Keratinocyte (primary cell): Measurements from ENCODE around the gene ST3GAL2. TPM values are rescaled to one million over a fixed set of nuclear protein-coding genes. Genes with fewer than 3 reads are reported as not detected.

Source experiments
- DNase-seq: peaks from one replicate; pipeline ENCODE4 v3.0.0-alpha.2; 2011; ENCODE audit warnings: low read depth, missing footprints, low spot score
- FAIRE-seq: peaks from 2 replicates; lab custom pipeline; 2011; peaks lifted over from hg19 to GRCh38; lab: Jason Lieb, UNC
- H2AFZ ChIP-seq: 2 replicates; pipeline ENCODE4 v1.6.0; 2012; ENCODE audit warnings: low read length, control low read depth, inconsistent platforms; ENCODE audit not compliant: control insufficient read depth
- H3K27ac ChIP-seq: 2 replicates; pipeline ENCODE4 v1.5.1; 2011; ENCODE audit warnings: low read length; ENCODE audit not compliant: control insufficient read depth, insufficient read depth
- H3K27me3 ChIP-seq: 3 replicates; pipeline ENCODE4 v1.6.0; 2011; ENCODE audit warnings: low read length; ENCODE audit not compliant: control insufficient read depth, insufficient read depth; ENCODE audit errors: extremely low read depth
- H3K36me3 ChIP-seq, 2 experiments: 2 replicates in 1 of 2; 3 replicates in 1 of 2; pipeline ENCODE4 v1.5.1; 2011; ENCODE audit warnings: low read length in 2 of 2, mild to moderate bottlenecking in 1 of 2; ENCODE audit not compliant: control insufficient read depth in 2 of 2, insufficient read depth in 2 of 2; ENCODE audit errors: extremely low read depth in 1 of 2
- H3K4me1 ChIP-seq: 3 replicates; pipeline ENCODE4 v1.5.1; 2011; ENCODE audit warnings: low read length; ENCODE audit not compliant: control insufficient read depth, insufficient read depth; ENCODE audit errors: extremely low read depth
- H3K4me2 ChIP-seq: 3 replicates; pipeline ENCODE4 v1.6.0; 2011; ENCODE audit warnings: low read depth, low read length; ENCODE audit not compliant: control insufficient read depth, insufficient read depth; ENCODE audit errors: extremely low read depth
- H3K4me3 ChIP-seq, 3 experiments: fragments of 200-600 bp in 1 of 3; sonication (generic) in 1 of 3; 2 replicates in 2 of 3; 3 replicates in 1 of 3; pipeline ENCODE4 v1.5.1; 2011 to 2016; ENCODE audit warnings: low read length in 3 of 3, mild to moderate bottlenecking in 3 of 3, control low read depth in 2 of 3, inconsistent platforms in 1 of 3, low read depth in 1 of 3, mixed read lengths in 1 of 3, mixed run types in 1 of 3, moderate library complexity in 1 of 3; ENCODE audit not compliant: control insufficient read depth in 2 of 3, insufficient read depth in 2 of 3; ENCODE audit errors: extremely low read depth in 1 of 3
- H3K79me2 ChIP-seq: 2 replicates; pipeline ENCODE4 v1.6.0; 2012; ENCODE audit warnings: low read length; ENCODE audit not compliant: control insufficient read depth, insufficient read depth
- H3K9ac ChIP-seq: 3 replicates; pipeline ENCODE4 v1.6.0; 2011; ENCODE audit warnings: low read length; ENCODE audit not compliant: control insufficient read depth, insufficient read depth; ENCODE audit errors: extremely low read depth
- H3K9me1 ChIP-seq: 3 replicates; pipeline ENCODE4 v1.6.0; 2011; ENCODE audit warnings: low read length; ENCODE audit not compliant: control insufficient read depth, insufficient read depth; ENCODE audit errors: extremely low read depth
- H3K9me3 ChIP-seq: 2 replicates; pipeline ENCODE4 v1.5.1; 2012; ENCODE audit warnings: low read depth, low read length; ENCODE audit not compliant: control insufficient read depth
- H4K20me1 ChIP-seq: 3 replicates; pipeline ENCODE4 v1.6.0; 2011; ENCODE audit warnings: low read length; ENCODE audit not compliant: control insufficient read depth, insufficient read depth; ENCODE audit errors: extremely low read depth
- CTCF ChIP-seq, 3 experiments: IDR thresholded peaks in 1 of 3; conservative IDR thresholded peaks in 1 of 3; optimal IDR thresholded peaks in 1 of 3; 2 replicates in 2 of 3; 3 replicates in 1 of 3; pipeline versions ENCODE3 to v1.5.1; 2011; ENCODE audit warnings: low read length in 3 of 3, mild to moderate bottlenecking in 3 of 3, moderate library complexity in 2 of 3, control low read depth in 1 of 3, inconsistent platforms in 1 of 3; ENCODE audit not compliant: insufficient read depth in 2 of 3; ENCODE audit errors: extremely low read depth in 1 of 3
- EZH2 ChIP-seq: IDR thresholded peaks from one replicate; pipeline ENCODE4 v1.6.1; 2012; ENCODE audit warnings: inconsistent platforms, mild to moderate bottlenecking, low read length, moderate library complexity
- dilution Hi-C: fragments of 300-500 bp; cut with MboI; formaldehyde crosslinking; loops from one replicate; pipeline ENCODE4 v1.7.0; 2020; ENCODE audit warnings: low sequenced_read_pairs; ENCODE audit not compliant: extremely low pct_ligation_motif_present
- polyA plus RNA-seq, 5 experiments: library from polyadenylated mRNA; depleted of rRNA in 3 of 5; stranded (reverse) in 3 of 5; stranded (forward) in 1 of 5; unstranded in 1 of 5; fragments of >200 nt; gene quantifications; 1 replicate in 1 of 5; 2 replicates in 3 of 5; 3 replicates in 1 of 5; pipeline versions ENCODE4 v1.2.1 to v1.2.3, GENCODE V29; 2011 to 2012; ENCODE audit warnings: missing spikeins in 2 of 5, low read depth in 1 of 5, low replicate concordance in 1 of 5

The ST3GAL2 gene
- polyA plus RNA-seq, 1 donor (not counting 4 experiments of a cell fraction or from before 2014, with no cell fraction given), result 4.0 TPM

- Histone ChIP-seq H3K36me3 (peaks cover 0 to 5% of the 10 kb centered on the region in 2 experiments), H3K9me1 (peaks cover 2% of the 10 kb centered on the region), H3K79me2 (no peaks in the 10 kb centered on the region), H3K4me1 (no peaks in the 10 kb centered on the region), H3K4me2 (no peak overlapping the region), H4K20me1 (no peaks in the 10 kb centered on the region), H3K27ac (no peak overlapping the region), H3K4me3 (no peak overlapping the region), H2AFZ (no peak overlapping the region), H3K27me3 (no peaks in the 10 kb centered on the region), H3K9ac (no peak overlapping the region), H3K9me3 (no peaks in the 10 kb centered on the region)
- dilution Hi-C loops, result no loop called here
- DNase-seq (no peak), FAIRE-seq (no peak)
- TF ChIP-seq EZH2, result no peak
- TF ChIP-seq CTCF (optimal IDR thresholded peaks at IDR 0.05 in 1 of 3, IDR thresholded peaks at IDR 0.05 in 1 of 3, conservative IDR thresholded peaks at IDR 0.05 in 1 of 3; ENCODE audit: extremely low read depth in 1 of 3, insufficient read depth in 2 of 3, low read length in 3 of 3), result no peak
Observed at GRCh38 chr16:70422543-70422942, 16.4 kb downstream of the ST3GAL2 start.

- H3K9ac ChIP-seq, result no peak overlapping the region
- TF ChIP-seq CTCF (optimal IDR thresholded peaks at IDR 0.05 in 1 of 3, IDR thresholded peaks at IDR 0.05 in 1 of 3, conservative IDR thresholded peaks at IDR 0.05 in 1 of 3; ENCODE audit: extremely low read depth in 1 of 3, insufficient read depth in 2 of 3, low read length in 3 of 3), result no peak
- no peak for TF ChIP-seq EZH2
- H4K20me1 ChIP-seq, result no peaks in the 10 kb centered on the region
- H3K4me1 ChIP-seq, result no peaks in the 10 kb centered on the region
- dilution Hi-C loops, result no loop called here
- H3K9me3 ChIP-seq, result no peaks in the 10 kb centered on the region
- peaks cover 2% of the 10 kb centered on the region for H3K9me1 ChIP-seq
- H3K27me3 ChIP-seq, result no peaks in the 10 kb centered on the region
- H3K36me3 ChIP-seq, result peaks cover 0 to 5% of the 10 kb centered on the region in 2 experiments
- no peak for DNase-seq
- FAIRE-seq, result no peak
- H3K27ac ChIP-seq, result no peak overlapping the region
- no peak overlapping the region for H3K4me2 ChIP-seq
- no peak overlapping the region for H3K4me3 ChIP-seq
- no peaks in the 10 kb centered on the region for H3K79me2 ChIP-seq
- H2AFZ ChIP-seq, result no peak overlapping the region
Observed at GRCh38 chr16:70421473-70422311, 17.2 kb downstream of the ST3GAL2 start.
